ENCODE results near the gene HIF3A.
"Not testable (repeated sequence)": the region's sequence is repeated elsewhere in the genome, so short reads cannot be mapped to it uniquely, and the experiment has no call there.

Gene HIF3A

DNA sequence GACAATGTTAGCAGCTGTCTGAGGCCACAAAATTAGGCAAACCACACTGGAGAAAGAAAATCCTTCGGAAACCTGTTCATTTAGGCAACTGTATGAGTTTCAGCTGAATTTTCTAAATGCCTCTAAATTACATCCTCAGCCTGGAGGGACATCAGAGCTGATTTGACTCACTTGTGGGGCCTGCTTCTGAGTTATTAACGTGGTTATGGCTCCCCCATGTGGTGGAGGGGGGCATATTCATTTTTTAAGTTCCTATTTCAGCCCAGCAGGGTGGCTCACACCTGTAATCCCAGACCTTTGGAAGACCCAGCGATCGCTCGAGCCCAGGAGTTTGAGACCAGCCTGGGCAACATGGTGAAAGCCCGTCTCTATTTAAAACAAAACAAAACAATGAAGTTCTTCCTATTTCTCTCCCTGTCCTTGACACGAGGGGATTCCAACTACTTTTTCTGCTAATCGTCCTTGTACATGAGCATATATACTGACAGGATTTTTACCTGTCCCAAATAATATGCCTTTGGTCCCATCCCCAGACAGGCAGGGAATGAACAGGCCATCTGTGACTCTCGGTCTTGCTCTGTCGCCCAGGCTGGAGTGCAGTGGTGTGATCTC, 31.5 kb upstream of the HIF3A start:
- TF ChIP-seq ZNF274 (IDR thresholded peaks at IDR 0.05; ENCODE audit: low read depth, low read length) (no peak), SUZ12 (IDR thresholded peaks at IDR 0.05; ENCODE audit: extremely low read depth, insufficient read depth, insufficient read length) (no peak), YY1 (IDR thresholded peaks at IDR 0.05; ENCODE audit: insufficient read depth, insufficient read length) (no peak)
- peak; percentile 51 for DNase-seq (ENCODE audit: low read depth, low spot score)
- Histone ChIP-seq H3K4me3 (ENCODE audit: insufficient read length, low read depth) (no peak overlapping the region), H3K9me3 (ENCODE audit: insufficient read depth, low read length) (no peaks in the 10 kb centered on the region), H3K27me3 (ENCODE audit: insufficient read depth, insufficient read length) (no peaks in the 10 kb centered on the region), H3K4me1 (ENCODE audit: insufficient read depth, insufficient read length) (no peaks in the 10 kb centered on the region), H3K9ac (ENCODE audit: insufficient read length, low read depth) (no peak overlapping the region), H3K36me3 (ENCODE audit: insufficient read depth, insufficient read length, low read length) (no peaks in the 10 kb centered on the region)

DNA sequence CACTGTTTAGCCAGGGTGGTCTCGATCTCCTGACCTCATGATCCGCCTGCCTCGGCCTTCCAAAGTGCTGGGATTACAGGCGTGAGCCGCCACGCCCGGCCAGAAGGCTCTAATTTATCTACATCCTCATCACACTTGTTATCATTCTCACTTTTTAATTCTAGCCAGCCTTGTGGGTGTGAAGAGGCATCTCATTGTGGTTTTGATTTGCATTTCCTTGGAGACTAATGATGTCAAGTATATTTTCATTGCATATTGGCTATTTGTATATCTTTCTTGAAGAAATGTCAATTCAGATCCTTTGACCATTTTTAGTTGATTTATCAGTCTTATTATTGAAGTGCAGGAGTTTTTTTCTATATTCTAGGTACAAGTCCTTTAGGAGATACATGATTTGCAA, 27.7 kb upstream of the HIF3A start:
- H3K27me3 ChIP-seq (ENCODE audit: insufficient read depth, insufficient read length), result no peaks in the 10 kb centered on the region
- H3K9ac ChIP-seq (ENCODE audit: insufficient read length, low read depth), result no peak overlapping the region
- H3K4me3 ChIP-seq (ENCODE audit: insufficient read length, low read depth), result no peak overlapping the region
- H3K9me3 ChIP-seq (ENCODE audit: insufficient read depth, low read length), result no peaks in the 10 kb centered on the region
- no peaks in the 10 kb centered on the region for H3K36me3 ChIP-seq (ENCODE audit: insufficient read depth, insufficient read length, low read length)
- DNase-seq (ENCODE audit: low read depth, low spot score), result no peak
- H3K4me1 ChIP-seq (ENCODE audit: insufficient read depth, insufficient read length), result no peaks in the 10 kb centered on the region
- TF ChIP-seq YY1 (IDR thresholded peaks at IDR 0.05; ENCODE audit: insufficient read depth, insufficient read length) (no peak), SUZ12 (IDR thresholded peaks at IDR 0.05; ENCODE audit: extremely low read depth, insufficient read depth, insufficient read length) (no peak), ZNF274 (IDR thresholded peaks at IDR 0.05; ENCODE audit: low read depth, low read length) (no peak)

- Histone ChIP-seq H3K9ac (ENCODE audit: insufficient read length, low read depth) (no peak overlapping the region), H3K9me3 (ENCODE audit: insufficient read depth, low read length) (no peaks in the 10 kb centered on the region), H3K4me3 (ENCODE audit: insufficient read length, low read depth) (no peak overlapping the region), H3K36me3 (ENCODE audit: insufficient read depth, insufficient read length, low read length) (no peaks in the 10 kb centered on the region), H3K4me1 (ENCODE audit: insufficient read depth, insufficient read length) (no peaks in the 10 kb centered on the region), H3K27me3 (ENCODE audit: insufficient read depth, insufficient read length) (no peaks in the 10 kb centered on the region)
- DNase-seq (ENCODE audit: low read depth, low spot score), result no peak
- TF ChIP-seq YY1 (IDR thresholded peaks at IDR 0.05; ENCODE audit: insufficient read depth, insufficient read length) (no peak), SUZ12 (IDR thresholded peaks at IDR 0.05; ENCODE audit: extremely low read depth, insufficient read depth, insufficient read length) (no peak)
Measured at GRCh38 chr19:46270521-46271256, 26.2 kb upstream of the HIF3A start.

DNA sequence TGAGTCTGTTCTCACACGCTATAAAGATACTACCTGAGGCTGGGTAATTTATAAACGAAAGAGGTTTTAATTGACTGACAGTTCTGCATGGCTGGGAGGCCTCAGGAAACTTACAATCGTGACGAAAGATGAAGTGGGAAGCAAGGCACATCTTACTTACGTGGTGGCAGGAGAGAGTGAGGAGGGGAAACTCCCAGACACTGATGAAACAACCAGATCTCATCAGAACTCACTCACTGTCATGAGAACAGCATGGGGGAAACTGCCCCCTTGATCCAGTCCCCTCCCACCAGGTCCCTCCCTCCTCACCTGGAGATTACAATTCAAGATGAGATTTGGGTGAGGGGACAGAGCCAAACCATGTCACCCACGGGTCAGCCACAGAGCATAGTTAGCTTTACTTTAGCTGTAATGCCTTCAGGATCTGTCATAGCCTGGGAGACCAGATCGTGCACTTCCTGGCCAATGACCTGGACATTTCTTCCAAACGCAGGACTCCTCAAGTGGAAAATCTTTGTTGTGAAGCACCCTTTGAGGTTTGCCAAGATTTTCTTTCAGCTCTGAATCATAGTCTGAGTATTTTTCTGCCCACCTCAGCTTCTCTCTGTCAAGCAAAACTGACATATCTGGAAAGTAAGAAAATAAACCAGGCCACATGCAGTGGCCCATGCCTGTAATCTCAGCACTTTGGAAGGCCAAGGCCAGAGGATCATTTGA, 25.2 kb upstream of the HIF3A start:
- H3K4me1 ChIP-seq (ENCODE audit: insufficient read depth, insufficient read length), result no peaks in the 10 kb centered on the region
- H3K4me3 ChIP-seq (ENCODE audit: insufficient read length, low read depth), result no peak overlapping the region
- no peaks in the 10 kb centered on the region; the same call in 1 of the 2 replicates for H3K9me3 ChIP-seq (ENCODE audit: insufficient read depth, low read length)
- H3K36me3 ChIP-seq (ENCODE audit: insufficient read depth, insufficient read length, low read length), result no peaks in the 10 kb centered on the region
- DNase-seq (ENCODE audit: low read depth, low spot score), result no peak
- H3K9ac ChIP-seq (ENCODE audit: insufficient read length, low read depth), result no peak overlapping the region
- no peak for TF ChIP-seq SUZ12 (IDR thresholded peaks at IDR 0.05; ENCODE audit: extremely low read depth, insufficient read depth, insufficient read length)
- no peaks in the 10 kb centered on the region for H3K27me3 ChIP-seq (ENCODE audit: insufficient read depth, insufficient read length)

- H3K36me3 ChIP-seq (ENCODE audit: insufficient read depth, insufficient read length, low read length); H3K27me3 ChIP-seq (ENCODE audit: insufficient read depth, insufficient read length); H3K4me1 ChIP-seq (ENCODE audit: insufficient read depth, insufficient read length); H3K9ac ChIP-seq (ENCODE audit: insufficient read length, low read depth); DNase-seq (ENCODE audit: low read depth, low spot score); H3K4me3 ChIP-seq (ENCODE audit: insufficient read length, low read depth); H3K9me3 ChIP-seq (ENCODE audit: insufficient read depth, low read length): not testable (repeated sequence)
Measured at GRCh38 chr19:46273931-46274330, 22.9 kb upstream of the HIF3A start.

- Histone ChIP-seq H3K4me3 (ENCODE audit: insufficient read length, low read depth) (no peak overlapping the region), H3K36me3 (ENCODE audit: insufficient read depth, insufficient read length, low read length) (no peaks in the 10 kb centered on the region), H3K4me1 (ENCODE audit: insufficient read depth, insufficient read length) (peaks cover 2% of the 10 kb centered on the region), H3K9ac (ENCODE audit: insufficient read length, low read depth) (no peak overlapping the region), H3K27me3 (ENCODE audit: insufficient read depth, insufficient read length) (no peaks in the 10 kb centered on the region), H3K9me3 (ENCODE audit: insufficient read depth, low read length) (no peaks in the 10 kb centered on the region; the same call in 1 of the 2 replicates)
- no peak for DNase-seq (ENCODE audit: low read depth, low spot score)
- TF ChIP-seq SUZ12 (IDR thresholded peaks at IDR 0.05; ENCODE audit: extremely low read depth, insufficient read depth, insufficient read length) (no peak), ZNF274 (IDR thresholded peaks at IDR 0.05; ENCODE audit: low read depth, low read length) (no peak), YY1 (IDR thresholded peaks at IDR 0.05; ENCODE audit: insufficient read depth, insufficient read length) (no peak)
Measured at GRCh38 chr19:46279177-46279576, 17.7 kb upstream of the HIF3A start.

DNA sequence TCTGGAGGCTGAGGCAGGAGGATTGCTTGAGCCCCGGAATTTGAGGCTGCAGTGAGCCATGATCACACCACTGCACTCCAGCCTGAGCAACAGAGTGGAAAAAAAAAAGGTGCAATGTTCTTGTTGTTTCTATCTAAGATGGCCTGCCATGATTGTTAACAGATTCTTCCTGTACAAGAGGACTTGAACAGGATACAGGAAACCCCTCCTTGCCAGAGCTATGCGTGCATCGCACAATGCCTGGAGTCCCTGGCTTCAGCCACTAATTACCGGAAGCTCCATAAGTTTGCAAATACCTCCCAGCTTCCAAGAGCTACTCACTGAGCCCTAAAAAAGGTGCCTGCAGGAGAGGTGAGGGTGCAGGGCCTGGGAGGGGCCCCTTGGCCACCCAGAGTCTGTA, 13.1 kb upstream of the HIF3A start:
- H3K27me3 ChIP-seq (ENCODE audit: insufficient read depth, insufficient read length), result no peaks in the 10 kb centered on the region
- peaks cover 2% of the 10 kb centered on the region for H3K4me1 ChIP-seq (ENCODE audit: insufficient read depth, insufficient read length)
- DNase-seq (ENCODE audit: low read depth, low spot score), result no peak
- no peak for TF ChIP-seq YY1 (IDR thresholded peaks at IDR 0.05; ENCODE audit: insufficient read depth, insufficient read length)
- no peak for TF ChIP-seq ZNF274 (IDR thresholded peaks at IDR 0.05; ENCODE audit: low read depth, low read length)
- TF ChIP-seq SUZ12 (IDR thresholded peaks at IDR 0.05; ENCODE audit: extremely low read depth, insufficient read depth, insufficient read length), result no peak
- no peak overlapping the region for H3K4me3 ChIP-seq (ENCODE audit: insufficient read length, low read depth)
- H3K9ac ChIP-seq (ENCODE audit: insufficient read length, low read depth), result no peak overlapping the region
- H3K9me3 ChIP-seq (ENCODE audit: insufficient read depth, low read length), result no peaks in the 10 kb centered on the region
- H3K36me3 ChIP-seq (ENCODE audit: insufficient read depth, insufficient read length, low read length), result no peaks in the 10 kb centered on the region
